Epithelial cell of esophagus (primary cell): ENCODE measurements around the gene ZMAT3.

Experiments used
- DNase-seq: peaks from one replicate; pipeline ENCODE4 v3.0.0; 2010; ENCODE audit warnings: low read depth
- H3K4me3 ChIP-seq: 2 replicates; pipeline ENCODE4 v1.5.1; 2011; ENCODE audit warnings: mild to moderate bottlenecking, low read length, control low read depth
- CTCF ChIP-seq: IDR thresholded peaks from 2 replicates; pipeline ENCODE4 v1.5.1; 2011; ENCODE audit warnings: low read depth, mild to moderate bottlenecking, low read length, control low read depth, inconsistent platforms; ENCODE audit not compliant: insufficient read depth; ENCODE audit errors: missing control alignments

Gene ZMAT3

GRCh38 chr3:178975320-178975719, 96.3 kb downstream of the ZMAT3 start:
- DNase-seq: no peak
- no peak for TF ChIP-seq CTCF
- H3K4me3 ChIP-seq: no peak overlapping the region

GRCh38 chr3:178971614-178972013, 100.0 kb downstream of the ZMAT3 start:
- peak; percentile 86 for DNase-seq
- no peak for TF ChIP-seq CTCF
- H3K4me3 ChIP-seq: no peak overlapping the region

GRCh38 chr3:178969004-178969700, 102.5 kb downstream of the ZMAT3 start:
- H3K4me3 ChIP-seq: no peak overlapping the region
- no peak for DNase-seq
- no peak for TF ChIP-seq CTCF
